Measurements from ENCODE around the gene GRID1. TPM values are rescaled to one million over a fixed set of nuclear protein-coding genes. Genes with fewer than 3 reads are reported as not detected.

Gene GRID1
- total RNA-seq, 4 donors from 2014 or later = 0.03 to 2.7 (median 0.49) TPM

DNA sequence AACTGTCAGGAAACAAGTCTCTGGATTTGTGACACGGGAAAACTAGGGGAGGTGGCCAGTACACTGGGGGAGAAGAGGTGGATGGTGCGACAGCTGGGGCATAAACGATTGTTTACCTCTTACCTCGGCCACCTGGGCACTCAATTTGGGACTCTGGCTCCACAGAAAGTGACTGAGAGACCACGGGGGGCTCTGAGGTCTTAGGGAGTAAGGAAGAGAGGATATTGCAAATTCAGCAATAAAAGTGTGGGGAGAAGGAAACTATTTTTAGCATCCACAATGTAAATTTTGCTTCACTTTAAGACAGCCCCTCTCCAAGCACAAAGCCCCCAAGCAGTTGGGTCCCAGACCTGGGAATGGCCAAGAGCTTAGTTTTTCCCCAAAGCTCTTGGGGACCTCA is 440.5 kb downstream of the GRID1 start:
- Histone ChIP-seq H3K27ac (no peak overlapping the region), H3K4me1 (peaks cover 0 to 5% (median 0%) of the 10 kb centered on the region in 3 donors), H3K27me3 (no peaks in the 10 kb centered on the region), H3K36me3 (no peaks in the 10 kb centered on the region), H3K9me3 (no peaks in the 10 kb centered on the region), H3K4me3 (no peak overlapping the region)
- no peak for DNase-seq
- 71 to 75% methylated on average over 5 of the region's 5 CpGs for WGBS, 2 donors
- intact Hi-C loops (cut with DNase I) = no loop called here
- TF ChIP-seq, protein P1, sequence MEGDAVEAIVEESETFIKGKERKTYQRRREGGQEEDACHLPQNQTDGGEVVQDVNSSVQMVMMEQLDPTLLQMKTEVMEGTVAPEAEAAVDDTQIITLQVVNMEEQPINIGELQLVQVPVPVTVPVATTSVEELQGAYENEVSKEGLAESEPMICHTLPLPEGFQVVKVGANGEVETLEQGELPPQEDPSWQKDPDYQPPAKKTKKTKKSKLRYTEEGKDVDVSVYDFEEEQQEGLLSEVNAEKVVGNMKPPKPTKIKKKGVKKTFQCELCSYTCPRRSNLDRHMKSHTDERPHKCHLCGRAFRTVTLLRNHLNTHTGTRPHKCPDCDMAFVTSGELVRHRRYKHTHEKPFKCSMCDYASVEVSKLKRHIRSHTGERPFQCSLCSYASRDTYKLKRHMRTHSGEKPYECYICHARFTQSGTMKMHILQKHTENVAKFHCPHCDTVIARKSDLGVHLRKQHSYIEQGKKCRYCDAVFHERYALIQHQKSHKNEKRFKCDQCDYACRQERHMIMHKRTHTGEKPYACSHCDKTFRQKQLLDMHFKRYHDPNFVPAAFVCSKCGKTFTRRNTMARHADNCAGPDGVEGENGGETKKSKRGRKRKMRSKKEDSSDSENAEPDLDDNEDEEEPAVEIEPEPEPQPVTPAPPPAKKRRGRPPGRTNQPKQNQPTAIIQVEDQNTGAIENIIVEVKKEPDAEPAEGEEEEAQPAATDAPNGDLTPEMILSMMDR (IDR thresholded peaks at IDR 0.05) = no peak
- no peak for TF ChIP-seq POLR2A (IDR thresholded peaks at IDR 0.05)

DNA sequence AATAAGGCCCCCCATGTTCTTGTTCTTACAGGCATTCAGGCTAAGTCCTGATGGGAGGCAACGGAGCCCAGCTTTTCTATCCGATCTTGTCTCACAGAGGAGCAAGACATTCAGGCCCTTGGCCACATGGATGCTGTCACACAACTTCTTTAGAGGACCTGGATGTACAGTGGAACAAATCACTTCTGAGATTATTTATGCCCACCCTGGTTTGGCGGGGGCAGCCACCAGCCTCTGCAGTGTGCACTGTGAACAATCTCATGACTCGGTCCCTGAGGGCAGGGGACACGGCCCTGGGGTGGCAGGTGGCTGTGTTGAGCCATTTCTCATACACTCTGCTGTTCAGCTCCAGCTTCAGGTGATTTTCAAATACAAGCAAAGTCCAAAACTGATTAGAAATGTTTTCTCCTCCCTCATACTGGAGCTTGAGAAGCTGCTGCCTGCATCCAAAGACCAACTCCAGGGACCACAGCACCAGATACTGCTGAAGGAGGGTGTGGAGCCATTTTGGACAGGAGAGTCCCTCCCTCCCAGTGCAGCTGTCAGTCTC is 441.3 kb downstream of the GRID1 start:
- H3K27ac ChIP-seq = no peak overlapping the region
- no peaks in the 10 kb centered on the region for H3K36me3 ChIP-seq
- peaks cover 0 to 5% (median 0%) of the 10 kb centered on the region in 3 donors for H3K4me1 ChIP-seq
- intact Hi-C loops (cut with DNase I) = no loop called here
- no peak for DNase-seq
- TF ChIP-seq, protein P1 (IDR thresholded peaks at IDR 0.05) = no peak
- no peak for TF ChIP-seq POLR2A (IDR thresholded peaks at IDR 0.05)
- no peak overlapping the region for H3K4me3 ChIP-seq
- WGBS, 2 donors = 73 to 100% methylated on average over 2 to 3 of the region's 5 CpGs
- H3K9me3 ChIP-seq = no peaks in the 10 kb centered on the region
- H3K27me3 ChIP-seq = no peaks in the 10 kb centered on the region

DNA sequence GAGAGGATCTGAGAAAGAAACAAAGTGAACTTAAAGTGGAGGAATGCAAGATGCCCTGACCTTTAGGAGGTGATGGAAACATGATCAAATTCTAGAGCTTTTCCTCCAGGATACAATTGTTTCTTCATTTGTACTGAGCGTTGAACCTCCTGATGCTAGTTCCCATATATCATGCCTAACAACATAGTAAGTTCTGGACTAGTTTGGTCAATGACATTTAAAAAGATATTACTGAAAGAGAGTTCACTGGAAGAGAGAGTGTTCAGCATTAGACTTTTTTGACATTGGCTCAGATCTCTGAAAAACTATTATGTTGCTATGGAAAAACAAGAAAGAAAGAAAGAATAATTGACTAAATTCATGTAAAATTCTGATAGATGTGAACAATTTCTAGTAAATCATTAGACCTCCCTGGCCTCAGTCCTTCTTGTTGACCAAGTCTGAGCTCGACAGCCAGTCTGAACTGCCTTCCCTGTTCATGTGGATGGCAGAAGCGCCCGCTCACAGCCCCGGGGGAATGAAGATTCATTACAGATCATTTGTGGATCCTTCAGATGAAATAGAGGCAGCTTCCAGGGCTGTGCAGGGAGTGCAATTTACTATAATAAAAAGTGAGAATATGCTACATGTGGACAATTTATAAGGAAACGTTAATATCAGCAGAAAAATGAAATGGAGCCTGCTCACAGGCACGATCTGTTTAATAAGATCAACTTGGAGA is 442.1 kb downstream of the GRID1 start:
- intact Hi-C loops (cut with DNase I) = no loop called here
- H3K36me3 ChIP-seq = no peaks in the 10 kb centered on the region
- peaks cover 0 to 11% (median under 1%) of the 10 kb centered on the region in 3 donors for H3K4me1 ChIP-seq
- WGBS, 2 donors = 80 to 93% methylated on average over 7 of the region's 7 CpGs
- H3K27me3 ChIP-seq = no peaks in the 10 kb centered on the region
- H3K27ac ChIP-seq = no peak overlapping the region
- TF ChIP-seq POLR2A (IDR thresholded peaks at IDR 0.05) = no peak
- TF ChIP-seq, protein P1 (IDR thresholded peaks at IDR 0.05) = no peak
- H3K9me3 ChIP-seq = no peaks in the 10 kb centered on the region
- DNase-seq = no peak
- H3K4me3 ChIP-seq = no peak overlapping the region

DNA sequence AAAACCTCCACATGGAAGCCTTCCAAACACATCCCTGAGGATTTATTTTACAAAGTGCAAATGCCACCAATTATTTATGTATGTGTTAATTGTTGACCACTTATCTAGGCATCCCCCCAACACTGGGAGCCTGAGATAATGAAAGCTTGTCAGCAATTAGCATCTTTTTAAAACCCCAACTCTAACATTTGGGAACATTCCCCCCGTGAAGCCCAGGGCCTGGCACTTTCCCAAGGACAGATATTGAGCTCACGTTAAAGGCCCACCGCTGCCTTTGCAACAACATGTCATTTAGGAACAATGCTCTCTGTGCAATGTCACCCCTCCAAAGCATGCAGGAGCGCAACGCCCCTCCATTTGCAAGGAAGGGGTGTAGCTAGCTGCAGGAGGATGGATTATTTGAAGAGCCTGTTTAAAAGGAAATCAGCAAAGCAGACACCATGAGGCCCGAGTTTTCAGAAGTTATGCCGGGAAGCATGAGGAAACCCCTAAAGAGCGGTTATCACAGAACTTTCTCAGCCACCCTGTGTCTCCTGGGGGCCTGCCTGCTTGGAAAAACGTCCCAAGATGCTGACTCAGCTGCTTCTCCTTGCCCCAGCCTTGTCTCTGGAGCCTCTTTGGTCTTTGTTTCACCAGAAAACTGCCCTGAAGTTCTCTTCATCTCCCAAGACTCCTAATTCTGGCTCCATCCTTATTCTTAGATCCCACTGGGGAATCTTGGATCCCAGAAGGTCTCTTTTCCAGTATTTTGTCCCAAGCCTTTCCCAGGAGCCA is 444.1 kb downstream of the GRID1 start:
- 53 to 54% methylated on average over 7 to 9 of the region's 9 CpGs for WGBS, 2 donors
- peaks cover 0 to 19% (median 5%) of the 10 kb centered on the region in 3 donors for H3K4me1 ChIP-seq
- H3K9me3 ChIP-seq = no peaks in the 10 kb centered on the region
- intact Hi-C loops (cut with DNase I) = no loop called here
- no peak for DNase-seq
- H3K4me3 ChIP-seq = no peak overlapping the region
- H3K36me3 ChIP-seq = no peaks in the 10 kb centered on the region
- TF ChIP-seq, protein P1 (IDR thresholded peaks at IDR 0.05) = no peak
- no peak for TF ChIP-seq POLR2A (IDR thresholded peaks at IDR 0.05)
- no peak overlapping the region for H3K27ac ChIP-seq
- no peaks in the 10 kb centered on the region for H3K27me3 ChIP-seq

DNA sequence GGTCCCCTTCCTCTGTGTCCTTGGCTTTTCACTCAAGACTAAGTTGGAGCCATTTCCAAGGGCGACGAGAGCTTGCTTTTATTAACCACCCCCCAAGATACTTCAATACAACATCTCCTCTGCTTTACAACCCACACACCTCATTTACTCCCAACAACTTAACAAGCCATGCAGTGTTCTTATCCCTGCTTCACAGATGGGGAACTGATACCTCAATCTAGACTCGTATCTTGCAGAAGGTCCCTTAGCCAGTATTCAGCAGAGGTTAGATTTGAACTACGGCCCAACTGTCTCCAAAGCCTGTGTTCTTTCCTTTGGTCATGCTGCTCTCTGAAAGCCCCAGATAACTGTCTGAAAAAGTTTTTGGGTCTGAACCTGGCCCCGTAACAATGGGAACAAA is 444.8 kb downstream of the GRID1 start:
- no peaks in the 10 kb centered on the region for H3K36me3 ChIP-seq
- H3K9me3 ChIP-seq = no peaks in the 10 kb centered on the region
- no peak overlapping the region for H3K4me3 ChIP-seq
- H3K27me3 ChIP-seq = no peaks in the 10 kb centered on the region
- H3K4me1 ChIP-seq = peaks cover 0 to 26% (median 5%) of the 10 kb centered on the region in 3 donors
- WGBS, 2 donors = 85 to 86% methylated on average over 5 of the region's 5 CpGs
- no peak overlapping the region for H3K27ac ChIP-seq
- DNase-seq = no peak
- intact Hi-C loops (cut with DNase I) = no loop called here
- no peak for TF ChIP-seq POLR2A (IDR thresholded peaks at IDR 0.05)

All from esophagus squamous epithelium (tissue), 5 donors.